Pancreas (tissue), 10 donors: Measurements from ENCODE around the gene SMG7. TPM values are rescaled to one million over a fixed set of nuclear protein-coding genes. Genes with fewer than 3 reads are reported as not detected.

Experiments
- ATAC-seq, 4 donors: fragments of 200-7000 bp; cut with Tn5 transposase; one replicate each; pipeline versions ENCODE4 v1.8.0 to v1.9.1; 2020; ENCODE audit warnings: mild to moderate bottlenecking in 4 of 4, moderate library complexity in 4 of 4
- DNase-seq, 6 donors: peaks; one replicate each; pipeline ENCODE4 v3.0.0-alpha.2; 2020
- FAIRE-seq: peaks from 2 replicates; lab custom pipeline; 2012; peaks lifted over from hg19 to GRCh38; lab: Jason Lieb, UNC
- H3K27ac ChIP-seq, 4 donors: fragments of 200-600 bp; sonication (generic); 1 replicate in 3 of 4; 2 replicates in 1 of 4; pipeline versions ENCODE4 v1.5.0 to v1.8.0; 2020
- H3K27me3 ChIP-seq, 4 donors: fragments of 200-600 bp; one replicate each; pipeline ENCODE4 v1.8.0; 2021
- H3K36me3 ChIP-seq, 3 donors: fragments of 200-600 bp; sonication (generic) in 1 of 3; one replicate each; pipeline versions ENCODE4 v1.5.0 to v1.8.0; 2020 to 2021
- H3K4me1 ChIP-seq, 3 donors: fragments of 200-600 bp; one replicate each; pipeline ENCODE4 v1.8.0; 2021
- H3K4me3 ChIP-seq, 4 donors: fragments of 200-600 bp; sonication (generic) in 2 of 4; one replicate each; pipeline versions ENCODE4 v1.5.0 to v1.8.0; 2020 to 2021
- H3K9me3 ChIP-seq, 4 donors: fragments of 200-600 bp; one replicate each; pipeline ENCODE4 v1.8.0; 2021
- CTCF ChIP-seq, 4 donors: fragments of 200-600 bp; sonication (generic) in 3 of 4; IDR thresholded peaks; one replicate each; pipeline versions ENCODE4 v1.5.0 to v1.8.0; 2021; ENCODE audit warnings: antibody characterized with exemption in 4 of 4
- WGBS, 2 donors: extraction: QIAGEN DNeasy Blood & Tissue Kit; methylation state at CpG; one replicate each; pipeline ENCODE4 v1.1.7; 2013; 5-methylcytosine and 5-hydroxymethylcytosine counted together
- intact Hi-C, 3 donors: fragments of 100-400 bp; cut with DNase I; formaldehyde crosslinking; loops; one replicate each; pipeline versions ENCODE4 v1.11.1 to v1.14.2; 2022
- polyA plus RNA-seq, 2 donors: library from polyadenylated mRNA; stranded (reverse); fragments of 200-250 nt; gene quantifications; one replicate each; pipeline ENCODE4 v1.2.3, GENCODE V29; 2013
- total RNA-seq, 6 donors: library from RNA; stranded (reverse); fragmentation: NEBNext Ultra II Directional in 4 of 6; extraction: Animal tissue kit (Norgen Biotek cat#: 25700) in 4 of 6; gene quantifications; one replicate each; pipeline versions ENCODE4 v1.2.1 to v1.2.4, GENCODE V29; 2021 to 2023
- donor health status: healthy with polysubstance abuse.
- donor health status: DM: no; HTN: no; CAD: no; lungs with moderate emphysema.
- donor health status: DM: no; HTN: no; CAD: no.
- donor health status: control.
- donor health status: control.
- donor health status: Bipolar disorder and iron deficiency.
- donor health status: DM: yes; HTN: yes; CAD: no.
- donor health status: DM: no; HTN: no; CAD: no.
- donor health status: DM: no; HTN: no; CAD: no.
- donor health status: DM: yes; HTN: yes; CAD: no.

SMG7 gene
- total and polyA plus RNA-seq, 8 donors, result 11.7 to 36.5 (median 23.9) TPM

- DNase-seq (no peak), ATAC-seq (no peak), FAIRE-seq (no peak)
- H3K36me3 ChIP-seq, result no peaks in the 10 kb centered on the region
- no peaks in the 10 kb centered on the region for H3K9me3 ChIP-seq
- no peak overlapping the region for H3K4me3 ChIP-seq
- no peak overlapping the region for H3K27ac ChIP-seq
- no peaks in the 10 kb centered on the region for H3K4me1 ChIP-seq
- 62 to 63% methylated on average over 5 of the region's 5 CpGs for WGBS, 2 donors
- intact Hi-C loops, result no loop called here
- no peaks in the 10 kb centered on the region for H3K27me3 ChIP-seq
- no peak for TF ChIP-seq CTCF (IDR thresholded peaks at IDR 0.05)
These were observed 111.8 kb downstream of the SMG7 start for GRCh38 chr1:183584147-183584546.

- Histone ChIP-seq H3K4me3 (no peak overlapping the region), H3K27ac (no peak overlapping the region), H3K9me3 (no peaks in the 10 kb centered on the region), H3K36me3 (no peaks in the 10 kb centered on the region), H3K27me3 (no peaks in the 10 kb centered on the region), H3K4me1 (no peaks in the 10 kb centered on the region)
- no peak for TF ChIP-seq CTCF (IDR thresholded peaks at IDR 0.05)
- no peak for ATAC-seq
- no peak for FAIRE-seq
- WGBS, 2 donors, result 86 to 88% methylated on average over 6 of the region's 6 CpGs
- intact Hi-C loops, result no loop called here
- no peak for DNase-seq
These were observed 112.7 kb downstream of the SMG7 start for GRCh38 chr1:183585038-183585437.

- Histone ChIP-seq H3K4me1 (no peaks in the 10 kb centered on the region), H3K4me3 (no peak overlapping the region), H3K36me3 (no peaks in the 10 kb centered on the region), H3K9me3 (no peaks in the 10 kb centered on the region), H3K27me3 (no peaks in the 10 kb centered on the region), H3K27ac (no peak overlapping the region)
- FAIRE-seq, result no peak
- ATAC-seq, result no peak
- intact Hi-C loops, result no loop called here
- no peak for TF ChIP-seq CTCF (IDR thresholded peaks at IDR 0.05)
- 93 to 94% methylated on average over 1 of the region's 1 CpG for WGBS, 2 donors
- DNase-seq, result no peak
These were observed 114.2 kb downstream of the SMG7 start for GRCh38 chr1:183586455-183586854.

GRCh38 chr1:183586926-183587325 is 114.6 kb downstream of the SMG7 start:
- 85 to 94% methylated on average over 8 of the region's 8 CpGs for WGBS, 2 donors
- FAIRE-seq (no peak), DNase-seq (no peak), ATAC-seq (no peak)
- H3K27ac ChIP-seq, result no peak overlapping the region
- intact Hi-C loops, result no loop called here
- H3K9me3 ChIP-seq, result no peaks in the 10 kb centered on the region
- no peak for TF ChIP-seq CTCF (IDR thresholded peaks at IDR 0.05)
- H3K36me3 ChIP-seq, result no peaks in the 10 kb centered on the region
- no peaks in the 10 kb centered on the region for H3K4me1 ChIP-seq
- H3K4me3 ChIP-seq, result no peak overlapping the region
- H3K27me3 ChIP-seq, result no peaks in the 10 kb centered on the region

- TF ChIP-seq CTCF (IDR thresholded peaks at IDR 0.05), result no peak
- no peak for DNase-seq
- Histone ChIP-seq H3K9me3 (no peaks in the 10 kb centered on the region), H3K4me3 (peak overlapping the region in 1 of 4 donors; percentile 20), H3K4me1 (no peaks in the 10 kb centered on the region), H3K27me3 (no peaks in the 10 kb centered on the region), H3K36me3 (no peaks in the 10 kb centered on the region), H3K27ac (peak overlapping the region in 2 of 4 donors; percentile 17 to 31)
- no peak for FAIRE-seq
- intact Hi-C loops, result no loop called here
- ATAC-seq, result peak in 1 of 4 donors; percentile 8
These were observed 116.5 kb downstream of the SMG7 start for GRCh38 chr1:183588827-183589226.
